ENCODE results near the gene VSTM2B. TPM values are rescaled to one million over a fixed set of nuclear protein-coding genes. Genes with fewer than 3 reads are reported as not detected.
A peak's percentile ranks its signal among the peaks of the same experiment; 100 is the strongest.

VSTM2B gene
- total RNA-seq (ENCODE audit: low replicate concordance) = 0.59 TPM in 1 of 2 replicates, not detected in the other

- Histone ChIP-seq H3K27me3 (peaks cover 100% of the 10 kb centered on the region), H3K4me3 (peak within 1 kb of the TSS; percentile 67)
Observed at GRCh38 chr19:29525901-29526729, at the start of gene VSTM2B. Gene VSTM2B, plus strand, starts transcription at chr19:29525994. Its CDS starts 590 bp downstream, at chr19:29526584.

GRCh38 chr19:29476528-29476927 lies 49.3 kb upstream of the VSTM2B start:
- Histone ChIP-seq H3K4me1 (no peaks in the 10 kb centered on the region), H3K79me2 (ENCODE audit: low read depth) (no peaks in the 10 kb centered on the region), H3K9me3 (ENCODE audit: low read depth) (no peaks in the 10 kb centered on the region), H3K4me2 (no peak overlapping the region), H3K9ac (no peak overlapping the region), H3F3A (ENCODE audit: low read depth) (no peaks in the 10 kb centered on the region), H3K27ac (no peak overlapping the region), H3K27me3 (peaks cover 13% of the 10 kb centered on the region), H3K4me3 (no peak overlapping the region), H2AFZ (replicated peaks) (no peak overlapping the region), H3K36me3 (no peaks in the 10 kb centered on the region), H4K20me1 (ENCODE audit: low read depth) (no peaks in the 10 kb centered on the region)
- Mint-ChIP-seq H3K4me3 (no peak overlapping the region), H3K27ac (no peak overlapping the region), H3K36me3 (no peaks in the 10 kb centered on the region), H3K9me3 (peaks cover 11% of the 10 kb centered on the region), H3K4me1 (peaks cover 2% of the 10 kb centered on the region), H3K27me3 (ENCODE audit: insufficient read depth, low read depth) (peaks cover 16% of the 10 kb centered on the region)
- no peak for TF ChIP-seq EZH2phosphoT487 (IDR thresholded peaks at IDR 0.05)
- no peak for TF ChIP-seq CTCF (IDR thresholded peaks at IDR 0.05)
- DNase-seq (ENCODE audit: low spot score) = no peak

More at GRCh38 chr19:29525901-29526729, at the start of gene VSTM2B:
- Histone ChIP-seq H3F3A (ENCODE audit: low read depth) (peaks cover 31% of the 10 kb centered on the region), H3K36me3 (no peaks in the 10 kb centered on the region), H3K4me2 (peak within 1 kb of the TSS; percentile 99), H3K4me1 (peaks cover 28% of the 10 kb centered on the region), H3K27ac (no peak within 1 kb of the TSS), H3K79me2 (ENCODE audit: low read depth) (no peaks in the 10 kb centered on the region), H3K9ac (no peak within 1 kb of the TSS), H3K9me3 (ENCODE audit: low read depth) (no peaks in the 10 kb centered on the region), H2AFZ (replicated peaks) (peak within 1 kb of the TSS; percentile 94), H4K20me1 (ENCODE audit: low read depth) (peaks cover 32% of the 10 kb centered on the region)
- H3K4me3 Mint-ChIP-seq = peak within 1 kb of the TSS; percentile 81
- H3K27me3 Mint-ChIP-seq (ENCODE audit: insufficient read depth, low read depth) = peaks cover 56% of the 10 kb centered on the region
- H3K4me1 Mint-ChIP-seq = peaks cover 21% of the 10 kb centered on the region
- DNase-seq (ENCODE audit: low spot score) = peak; percentile 73
- H3K27ac Mint-ChIP-seq = no peak within 1 kb of the TSS
- H3K9me3 Mint-ChIP-seq = peaks cover 2% of the 10 kb centered on the region
- no peaks in the 10 kb centered on the region for H3K36me3 Mint-ChIP-seq
- TF ChIP-seq EZH2phosphoT487 (IDR thresholded peaks at IDR 0.05) = peak; percentile 35
- TF ChIP-seq EZH2 (IDR thresholded peaks at IDR 0.05) = peak; percentile 19
- peak; percentile 33 for TF ChIP-seq CTCF (IDR thresholded peaks at IDR 0.05)

DNA sequence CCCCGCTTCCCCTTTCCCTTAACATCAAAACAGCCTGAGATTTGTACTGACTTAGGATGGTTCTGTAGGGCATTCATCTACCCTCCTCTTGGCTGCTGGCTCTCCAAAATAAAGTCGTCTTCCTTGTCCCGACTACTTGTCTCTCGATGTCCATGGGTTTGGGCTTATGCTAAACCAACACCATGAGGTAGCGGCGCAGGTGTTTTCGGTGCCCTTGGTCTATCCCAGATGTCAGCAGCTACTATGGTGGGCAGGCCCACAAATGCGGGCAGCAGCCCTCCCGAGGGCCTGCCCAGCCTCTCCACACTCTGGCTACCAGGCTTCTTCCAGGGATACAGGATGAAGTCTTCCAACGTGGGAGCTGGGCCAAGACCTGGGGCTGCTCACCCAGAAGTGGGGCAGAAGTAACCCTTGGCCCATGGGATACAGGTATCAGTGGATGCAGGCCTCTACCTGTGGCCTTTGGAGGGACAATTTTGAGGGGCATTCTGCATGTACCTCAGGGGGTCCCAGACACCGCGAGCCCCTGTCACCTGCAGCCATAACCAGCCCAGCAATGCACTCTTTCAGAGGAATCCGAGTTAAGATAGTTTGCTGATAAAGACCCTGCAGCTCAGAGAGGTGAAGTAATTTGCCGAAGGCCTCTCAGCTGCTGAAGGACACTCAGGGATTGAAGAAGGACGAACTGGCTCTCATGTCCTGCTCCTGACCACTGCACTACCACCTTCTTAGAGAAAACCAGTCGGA lies 47.8 kb upstream of the VSTM2B start:
- H3K36me3 Mint-ChIP-seq = no peaks in the 10 kb centered on the region
- Histone ChIP-seq H3K79me2 (ENCODE audit: low read depth) (no peaks in the 10 kb centered on the region), H3F3A (ENCODE audit: low read depth) (no peaks in the 10 kb centered on the region), H3K4me2 (no peak overlapping the region), H4K20me1 (ENCODE audit: low read depth) (no peaks in the 10 kb centered on the region), H3K4me1 (no peaks in the 10 kb centered on the region), H3K9ac (no peak overlapping the region), H3K9me3 (ENCODE audit: low read depth) (no peaks in the 10 kb centered on the region), H2AFZ (replicated peaks) (no peak overlapping the region), H3K27me3 (peaks cover 9% of the 10 kb centered on the region), H3K36me3 (no peaks in the 10 kb centered on the region), H3K4me3 (no peak overlapping the region), H3K27ac (no peak overlapping the region)
- H3K27ac Mint-ChIP-seq = no peak overlapping the region
- TF ChIP-seq CTCF (IDR thresholded peaks at IDR 0.05) (no peak), EZH2phosphoT487 (IDR thresholded peaks at IDR 0.05) (no peak), EZH2 (IDR thresholded peaks at IDR 0.05) (no peak)
- H3K4me1 Mint-ChIP-seq = peaks cover 2% of the 10 kb centered on the region
- peaks cover 13% of the 10 kb centered on the region for H3K9me3 Mint-ChIP-seq
- no peak overlapping the region for H3K4me3 Mint-ChIP-seq
- DNase-seq (ENCODE audit: low spot score) = no peak
- H3K27me3 Mint-ChIP-seq (ENCODE audit: insufficient read depth, low read depth) = peaks cover 16% of the 10 kb centered on the region
